DMS114 treated with DMSO at 0.1 percent for 48 hours (cell line): ENCODE results near the gene ANXA8.
"Not testable (repeated sequence)": the region's sequence is repeated elsewhere in the genome, so short reads cannot be mapped to it uniquely, and the experiment has no call there.

Source experiments
- DNase-seq: peaks from one replicate; lab custom pipeline; 2025; ENCODE audit not compliant: unreplicated experiment; lab: John Stamatoyannopoulos, UW

The ANXA8 gene

DNA sequence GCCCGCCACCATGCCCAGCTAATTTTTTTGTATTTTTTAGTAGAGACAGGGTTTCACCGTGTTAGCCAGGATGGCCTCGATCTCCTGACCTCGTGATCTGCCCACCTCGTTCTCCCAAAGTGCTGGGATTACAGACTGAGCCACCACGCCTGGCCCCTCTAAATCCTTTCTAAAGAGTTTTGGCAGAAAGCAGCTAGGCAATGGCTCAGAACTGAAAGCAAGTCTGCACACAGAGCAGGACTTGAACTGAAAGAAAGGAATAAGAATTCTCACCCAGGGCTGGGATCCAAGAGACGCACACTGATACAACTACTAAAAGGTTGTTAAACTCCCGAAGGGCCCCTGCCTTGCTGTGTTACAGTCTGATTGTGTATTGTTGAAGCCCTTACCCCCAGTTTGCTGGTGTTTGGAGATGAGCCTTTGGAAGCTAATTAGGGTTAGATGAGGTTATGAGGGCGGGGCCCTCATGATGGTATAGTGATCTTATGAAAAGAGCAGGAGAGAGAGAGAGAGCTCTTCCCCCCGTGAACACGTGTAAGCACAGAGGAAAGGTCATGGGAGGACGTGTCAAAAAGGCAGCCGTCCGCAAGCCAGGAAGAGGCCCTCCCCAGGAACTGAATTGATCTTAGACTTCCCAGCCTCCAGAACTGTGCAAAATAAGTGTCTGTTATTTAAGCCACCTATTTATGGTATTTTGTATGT is 18.5 kb downstream of the ANXA8 start:
- DNase-seq: not testable (repeated sequence)

DNA sequence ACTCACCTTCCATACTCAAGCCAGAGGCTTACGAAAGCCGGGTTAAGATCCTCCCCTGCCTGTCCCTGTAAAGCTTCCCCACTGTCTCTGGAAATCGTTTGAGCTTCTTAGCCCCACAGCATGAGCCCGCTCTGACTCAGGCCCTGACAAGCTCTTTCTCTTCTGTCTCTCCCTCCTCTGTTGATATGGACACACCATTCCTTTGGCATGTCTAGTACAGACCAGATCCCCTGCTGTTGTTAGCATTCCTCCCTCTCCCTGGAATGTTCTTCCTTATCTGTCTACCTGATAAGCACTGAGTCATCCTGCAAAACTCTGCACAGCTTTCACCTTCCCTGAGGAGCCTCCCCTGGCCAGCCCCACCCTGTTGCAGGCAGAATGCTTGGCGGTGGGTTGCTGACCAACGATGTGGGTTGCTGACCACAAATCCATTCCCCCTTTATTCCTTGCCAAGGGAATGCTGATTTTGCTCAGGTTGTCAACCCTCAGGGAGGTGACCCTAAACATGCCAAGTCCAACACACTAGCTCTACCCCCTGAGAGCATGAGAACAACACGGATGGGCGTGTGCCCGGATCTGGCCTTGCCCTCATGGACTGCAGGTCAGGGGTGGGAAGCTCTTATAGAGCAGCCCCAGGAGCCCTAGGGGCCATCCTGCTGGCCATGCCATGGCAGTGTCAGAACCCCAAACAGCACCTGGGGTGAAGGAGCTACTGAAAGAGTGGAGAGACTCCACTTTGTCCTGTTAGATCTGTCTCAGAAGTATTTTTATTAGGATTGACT is 21.1 kb downstream of the ANXA8 start:
- DNase-seq: not testable (repeated sequence)

- peak; percentile 2 for DNase-seq
These were observed 22.6 kb downstream of the ANXA8 start for GRCh38 chr10:47461261-47461687.

DNA sequence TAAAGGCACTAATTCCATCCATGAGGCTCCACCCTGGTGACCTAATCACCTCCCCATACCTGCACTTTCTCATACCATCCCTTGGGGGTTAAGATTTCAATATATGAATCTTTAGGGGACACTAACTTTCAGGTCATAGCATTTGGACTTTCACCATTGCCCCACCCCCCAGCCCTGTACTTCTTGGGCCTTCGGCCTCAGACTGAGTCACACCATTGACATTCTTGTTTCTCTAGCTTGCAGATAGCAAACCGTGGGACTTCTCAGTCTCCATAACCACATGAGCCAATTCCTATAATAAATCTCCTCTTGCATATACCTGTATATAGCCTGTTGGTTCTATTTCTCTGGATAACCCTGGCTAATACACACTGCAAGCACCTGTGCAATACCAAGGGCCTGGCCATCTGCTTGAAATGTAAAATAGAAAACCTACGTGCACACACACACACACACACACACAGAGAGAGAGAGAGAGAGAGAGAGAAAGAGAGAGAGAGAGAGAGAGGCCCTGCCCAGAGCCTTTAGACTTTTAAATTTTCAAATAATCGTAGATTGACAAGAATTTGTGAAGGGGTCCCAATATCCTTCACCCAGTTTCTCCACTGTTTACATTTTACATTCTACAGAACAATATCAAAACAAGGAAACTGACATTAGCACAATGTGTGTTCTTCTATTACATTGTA is 25.3 kb downstream of the ANXA8 start:
- no peak for DNase-seq

DNA sequence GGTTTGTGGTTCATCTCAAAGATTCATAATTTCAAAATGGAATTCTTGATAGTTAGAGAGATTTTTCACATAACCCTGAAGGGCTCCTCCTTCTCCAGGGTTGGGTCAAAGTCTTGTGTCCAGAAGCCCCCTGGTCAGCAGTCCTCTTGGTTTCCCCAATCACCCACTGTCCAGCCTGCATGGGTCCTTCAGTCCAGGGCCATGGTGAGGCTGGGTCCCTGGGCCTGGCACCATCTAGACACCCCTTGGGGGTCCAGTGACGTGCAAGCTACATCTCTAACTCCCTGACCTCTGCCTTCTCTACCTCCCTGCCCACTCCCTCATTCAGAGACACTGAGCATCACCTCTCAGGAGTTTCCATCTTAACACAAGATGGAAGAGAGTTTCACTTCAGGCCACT is 26.1 kb downstream of the ANXA8 start:
- no peak for DNase-seq

GRCh38 chr10:47457528-47457820 is 26.4 kb downstream of the ANXA8 start:
- DNase-seq: no peak

- no peak for DNase-seq
These were observed 27.0 kb downstream of the ANXA8 start for GRCh38 chr10:47456794-47457527.

GRCh38 chr10:47456079-47456785 is 27.7 kb downstream of the ANXA8 start:
- no peak for DNase-seq

- not testable (repeated sequence) for DNase-seq
These were observed 28.4 kb downstream of the ANXA8 start for GRCh38 chr10:47455350-47456078.

GRCh38 chr10:47454780-47455058 is 29.2 kb downstream of the ANXA8 start:
- DNase-seq: no peak

DNA sequence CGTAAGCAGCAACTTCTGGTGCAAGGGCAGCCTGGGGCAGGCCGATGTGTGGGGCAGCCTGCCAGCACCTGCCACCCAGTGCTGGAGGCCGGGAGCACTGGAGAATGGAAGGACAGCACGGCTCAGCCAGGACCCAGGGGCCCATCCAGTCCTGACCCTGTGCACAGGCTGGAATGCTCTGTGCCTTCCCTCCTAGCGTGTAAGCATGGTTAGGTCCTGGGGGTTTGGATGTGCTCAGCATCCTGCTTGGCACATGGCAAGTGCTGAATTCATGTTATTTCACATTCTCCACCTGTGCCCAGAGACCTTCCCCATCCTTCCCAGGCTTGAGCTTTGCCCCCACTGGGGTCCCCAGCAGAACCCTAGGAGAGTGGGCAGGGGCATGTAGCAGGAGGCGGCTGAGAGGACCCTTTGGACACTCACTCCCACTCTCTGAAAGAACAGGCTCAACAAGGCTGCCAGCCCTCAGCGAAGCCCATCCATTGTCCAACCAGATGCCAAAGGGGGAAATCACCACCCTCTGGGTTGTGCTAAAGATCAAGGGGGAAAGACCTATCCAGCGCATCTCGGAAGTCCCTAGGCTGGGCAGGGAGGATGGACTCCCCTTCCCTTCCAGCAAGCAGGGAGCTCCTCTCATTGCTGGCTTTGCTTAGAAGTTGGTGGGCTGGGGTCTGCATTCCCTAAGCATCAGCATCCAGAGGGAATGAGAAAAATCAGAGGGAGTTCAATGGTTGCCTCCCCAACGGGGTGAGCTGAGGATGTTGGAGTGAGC is 29.7 kb downstream of the ANXA8 start:
- no peak for DNase-seq

DNA sequence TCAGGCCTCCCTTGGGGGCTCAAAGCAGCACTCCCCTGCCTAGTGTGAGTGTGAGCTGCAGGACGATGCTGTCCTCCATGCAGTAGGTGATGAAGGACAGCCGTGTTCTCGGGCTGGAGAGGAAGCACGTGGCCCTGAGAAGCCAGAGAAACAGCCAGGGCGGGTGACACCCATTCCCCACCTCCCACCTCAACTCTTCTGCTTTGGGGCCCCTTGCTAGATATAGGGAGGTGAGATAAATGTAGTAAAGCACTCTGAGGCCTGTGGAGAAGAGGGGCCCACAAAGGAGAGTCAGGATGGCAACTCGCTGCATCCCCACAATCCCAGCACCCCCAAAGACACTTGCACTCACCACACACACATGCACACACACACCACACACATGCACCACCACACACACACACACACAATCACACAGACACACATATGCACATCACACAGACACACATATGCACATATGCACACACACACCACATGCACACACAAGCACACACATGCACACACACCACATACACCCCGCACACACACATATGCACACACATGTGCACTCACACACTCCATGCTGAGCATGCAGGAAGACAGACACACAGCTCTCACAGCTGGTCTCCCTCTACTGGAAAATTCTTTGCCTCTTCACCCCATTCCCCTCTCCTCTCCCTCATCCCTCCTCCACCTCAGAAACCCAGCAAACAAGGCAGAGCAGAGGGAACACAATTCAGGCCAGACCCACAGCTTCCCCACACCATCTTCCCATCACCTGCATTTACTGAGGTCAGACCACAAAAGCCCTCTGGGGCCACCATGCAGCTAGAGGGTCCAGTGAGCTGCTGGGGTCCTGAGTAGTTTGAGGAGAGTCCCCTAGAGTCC is 30.5 kb downstream of the ANXA8 start:
- DNase-seq: no peak

- DNase-seq: no peak
These were observed 31.3 kb downstream of the ANXA8 start for GRCh38 chr10:47452495-47453140.

- no peak for DNase-seq
These were observed 31.9 kb downstream of the ANXA8 start for GRCh38 chr10:47451998-47452494.

- DNase-seq: no peak
These were observed 32.5 kb downstream of the ANXA8 start for GRCh38 chr10:47451273-47451997.

DNA sequence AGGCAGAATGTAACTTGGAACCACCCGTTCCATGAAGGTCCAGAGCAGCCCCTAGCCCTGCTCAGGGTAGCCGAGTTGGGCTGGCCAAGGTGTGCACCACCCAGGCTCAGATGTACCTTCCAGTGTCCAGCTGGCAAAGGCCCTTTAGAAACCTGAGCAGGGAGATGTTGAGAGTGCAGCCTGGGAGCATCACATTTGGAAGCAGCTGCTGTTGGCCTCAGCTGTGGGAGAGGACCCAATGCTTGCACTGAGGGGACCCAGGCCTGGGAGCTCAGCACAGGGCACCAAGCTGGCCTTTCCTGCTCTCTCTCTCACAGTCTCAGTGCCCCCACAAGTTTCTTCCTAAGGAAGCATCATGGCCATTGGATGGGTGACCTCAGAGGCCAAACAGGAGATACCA is 33.5 kb downstream of the ANXA8 start:
- DNase-seq: no peak

GRCh38 chr10:47449979-47450378 is 33.9 kb downstream of the ANXA8 start:
- no peak for DNase-seq
